ENCODE results near the gene EFNA2.

GRCh38 chr19:1277061-1277460 is 8.6 kb upstream of the EFNA2 start:
- no peak for TF ChIP-seq CTCF (IDR thresholded peaks at IDR 0.05)
- no peak for TF ChIP-seq POLR2AphosphoS5 (IDR thresholded peaks at IDR 0.05)
- TF ChIP-seq POLR2A (IDR thresholded peaks at IDR 0.05), result no peak
